GM12878 (cell line): ENCODE results near the gene PSAPL1. TPM values are rescaled to one million over a fixed set of nuclear protein-coding genes. Genes with fewer than 3 reads are reported as not detected.

ENCODE experiments used
- ATAC-seq: fragments of 200-7000 bp; cut with Tn5 transposase; 3 replicates; pipeline ENCODE4 v1.9.1; 2020; ENCODE audit warnings: mild to moderate bottlenecking, moderate library complexity
- BruUV-seq: library from RNA; stranded (reverse); fragments of 400-500 nt; replicated peaks from 2 replicates; lab custom pipeline; 2021; lab: Mats Ljungman, UMichigan
- CTCF ChIA-PET: fragments of 300-600 bp; sonication (Branson Sonifier 250); formaldehyde crosslinking; extraction: SDS; loops from one replicate; lab custom pipeline; 2021; ENCODE audit warnings: inconsistent platforms; lab: Yijun Ruan, JAX
- POLR2A ChIA-PET: fragments of 350-600 bp; formaldehyde crosslinking; extraction: SDS; loops from one replicate; lab custom pipeline; 2021; ENCODE audit warnings: inconsistent platforms; lab: Charles Lee
- RAD21 ChIA-PET: fragments of 300-600 bp; sonication (Branson Sonifier 250); formaldehyde crosslinking; loops from one replicate; lab custom pipeline; 2023; ENCODE audit warnings: antibody characterized with exemption; ENCODE audit not compliant: unreplicated experiment; lab: Charles Lee
- SMC1A ChIA-PET: fragments of 300-600 bp; sonication (Branson Sonifier 250); formaldehyde crosslinking; loops from one replicate; lab custom pipeline; 2023; ENCODE audit not compliant: unreplicated experiment, uncharacterized antibody; lab: Charles Lee
- DNase-seq: peaks from one replicate; pipeline ENCODE4 v3.0.0-alpha.2; 2011; ENCODE audit warnings: low read depth, low spot score
- FAIRE-seq: peaks from 3 replicates; lab custom pipeline; 2011; peaks lifted over from hg19 to GRCh38; lab: Jason Lieb, UNC
- H2AFZ ChIP-seq: 2 replicates; pipeline ENCODE4 v1.6.0; 2011; ENCODE audit warnings: low read depth, low read length, control low read depth; ENCODE audit not compliant: control insufficient read depth
- H3K27ac ChIP-seq: 2 replicates; pipeline ENCODE4 v1.5.1; 2011; ENCODE audit warnings: control low read depth; ENCODE audit not compliant: control insufficient read depth, insufficient read depth
- H3K27me3 ChIP-seq, 2 experiments: replicated peaks in 1 of 2; 2 replicates each; pipeline versions ENCODE4 v1.6.0 to v1.6.1; 2011; ENCODE audit warnings: low read length in 1 of 2; ENCODE audit not compliant: control insufficient read depth in 2 of 2, insufficient read depth in 2 of 2
- H3K36me3 ChIP-seq, 2 experiments: 2 replicates each; pipeline ENCODE4 v1.5.1; 2011; ENCODE audit warnings: low read length in 1 of 2; ENCODE audit not compliant: control insufficient read depth in 2 of 2, insufficient read depth in 2 of 2
- H3K4me1 ChIP-seq: 2 replicates; pipeline ENCODE4 v1.6.1; 2011; ENCODE audit warnings: mild to moderate bottlenecking, low read length, moderate library complexity, mixed read lengths; ENCODE audit not compliant: control insufficient read depth, insufficient read depth
- H3K4me2 ChIP-seq: 2 replicates; pipeline ENCODE4 v1.6.0; 2011; ENCODE audit warnings: control low read depth; ENCODE audit not compliant: control insufficient read depth, insufficient read depth
- H3K4me3 ChIP-seq: fragments of 200-600 bp; sonication (generic); 2 replicates; pipeline ENCODE4 v1.5.1; 2016
- H3K79me2 ChIP-seq: 2 replicates; pipeline ENCODE4 v1.6.0; 2011; ENCODE audit warnings: low read length; ENCODE audit not compliant: control insufficient read depth, insufficient read depth
- H3K9ac ChIP-seq: 2 replicates; pipeline ENCODE4 v1.8.0; 2011; ENCODE audit warnings: low read length, control low read depth, mixed read lengths; ENCODE audit not compliant: control insufficient read depth, insufficient read depth
- H3K9me3 ChIP-seq: replicated peaks from 3 replicates; pipeline ENCODE4 v1.5.1; 2011; ENCODE audit warnings: mild to moderate bottlenecking, low read length; ENCODE audit not compliant: control insufficient read depth, insufficient read depth
- H4K20me1 ChIP-seq: 2 replicates; pipeline ENCODE4 v1.6.0; 2011; ENCODE audit not compliant: control insufficient read depth, insufficient read depth
- CBX5 ChIP-seq: sonication (generic); IDR thresholded peaks from 2 replicates; pipeline ENCODE4 v1.6.1; 2016; ENCODE audit warnings: low read depth, moderate library complexity, mild to moderate bottlenecking, inconsistent platforms
- HDAC6 ChIP-seq: fragments of 200-600 bp; sonication (generic); IDR thresholded peaks from one replicate; pipeline ENCODE4 v1.8.0; 2017; ENCODE audit warnings: antibody characterized with exemption; ENCODE audit not compliant: unreplicated experiment
- MAX ChIP-seq: IDR thresholded peaks from 2 replicates; pipeline ENCODE4 v1.6.1; 2012; ENCODE audit warnings: low read depth, low read length, improper control_type of control experiment
- MXI1 ChIP-seq: fragments of 150-350 bp; IDR thresholded peaks from 2 replicates; pipeline ENCODE4 v1.6.1; 2011; ENCODE audit warnings: low read depth, mild to moderate bottlenecking, inconsistent platforms, low read length, improper control_type of control experiment
- PAX8 ChIP-seq: fragments of 450-650 bp; IDR thresholded peaks from 2 replicates; pipeline ENCODE4 v1.6.1; 2017; ENCODE audit warnings: mild to moderate bottlenecking, moderate library complexity
- SUPT20H ChIP-seq: IDR thresholded peaks from 2 replicates; pipeline ENCODE4 v1.6.1; 2011; ENCODE audit warnings: low read depth, mild to moderate bottlenecking, low read length, moderate library complexity, borderline replicate concordance; ENCODE audit not compliant: control insufficient read depth
- TARDBP ChIP-seq: IDR thresholded peaks from 2 replicates; pipeline ENCODE4 v1.6.1; 2016; ENCODE audit warnings: borderline replicate concordance
- YY1 ChIP-seq: IDR thresholded peaks from 2 replicates; pipeline ENCODE4 v1.6.1; 2011; ENCODE audit warnings: low read depth, mild to moderate bottlenecking, low read length
- ZNF622 ChIP-seq: fragments of 450-650 bp; IDR thresholded peaks from 2 replicates; pipeline ENCODE4 v1.6.1; 2017; ENCODE audit warnings: mild to moderate bottlenecking, inconsistent platforms
- ZZZ3 ChIP-seq: IDR thresholded peaks from 2 replicates; pipeline ENCODE4 v1.6.1; 2011; ENCODE audit warnings: low read depth; ENCODE audit not compliant: control insufficient read depth, insufficient read length
- WGBS: methylation state at CpG from one replicate; pipeline ENCODE4 v1.1.6; 2016; ENCODE audit warnings: low lambda C conversion rate; ENCODE audit not compliant: insufficient replicate concordance, insufficient coverage; ENCODE audit errors: missing lambda C conversion rate; 5-methylcytosine and 5-hydroxymethylcytosine counted together
- in situ Hi-C: fragments of 300-500 bp; cut with MboI; formaldehyde crosslinking; loops from 9 replicates; pipeline ENCODE4 v1.14.3; 2018; ENCODE audit warnings: mixed read lengths
- intact Hi-C: fragments of 100-400 bp; cut with micrococcal nuclease; formaldehyde crosslinking; loops from one replicate; pipeline ENCODE4 v1.14.2; 2022; ENCODE audit not compliant: unreplicated experiment
- polyA plus RNA-seq, 11 experiments: library from polyadenylated mRNA; depleted of rRNA in 4 of 11; unstranded in 6 of 11; stranded (reverse) in 5 of 11; fragments of >200 nt; fragmentation: Nextera tagmentation in 4 of 11; fragmentation: Illumina TruSeq in 1 of 11; extraction: Ambion mirVana in 4 of 11; extraction: Trizol in 1 of 11; gene quantifications; 1 replicate in 1 of 11; 2 replicates in 10 of 11; pipeline versions ENCODE4 v1.2.1 to v1.2.3, GENCODE V29; 2011 to 2016; ENCODE audit warnings: inconsistent platforms in 2 of 11, missing spikeins in 2 of 11, low read depth in 1 of 11
- total RNA-seq, 4 experiments: library from RNA; depleted of rRNA in 3 of 4; stranded (reverse); fragments of >200 nt in 3 of 4; fragmentation: Illumina TruSeq in 1 of 4; extraction: Trizol in 1 of 4; gene quantifications; 2 replicates each; pipeline versions ENCODE4 v1.2.1 to v1.2.3, GENCODE V29; 2013 to 2021
- TF ChIP-seq, protein P1 (sequence below): fragments of 450-650 bp; IDR thresholded peaks from 2 replicates; pipeline ENCODE4 v1.6.1; 2017; ENCODE audit warnings: mild to moderate bottlenecking

PSAPL1 gene
- total and polyA plus RNA-seq, 10 of the 15 experiments (the other 5 are each of a cell fraction or from before 2014, with no cell fraction given) = not detected

DNA sequence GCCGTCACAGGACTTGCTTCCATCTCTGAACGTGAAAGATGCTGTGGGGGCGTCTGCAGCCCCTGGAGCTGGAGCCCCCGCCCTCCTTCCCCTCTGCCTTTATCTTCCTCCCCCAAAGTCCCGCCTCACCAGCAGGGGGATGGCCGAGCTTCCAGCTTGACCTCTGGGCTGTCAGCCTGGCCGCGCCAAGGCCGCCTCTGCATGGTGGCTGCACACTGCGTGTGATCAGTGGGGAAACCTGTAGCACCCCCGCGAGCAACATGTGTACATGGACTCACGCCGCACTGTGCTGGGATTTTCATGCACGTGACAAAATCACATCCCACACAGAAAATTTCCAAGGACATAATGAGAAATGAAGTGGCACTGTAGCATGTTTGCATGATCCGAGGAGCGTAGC, 26.5 kb upstream of the PSAPL1 start:
- ChIA-PET POLR2A (no interaction called here), RAD21 (no interaction called here), SMC1A (no interaction called here), CTCF (no interaction called here)
- H3K4me2 ChIP-seq = no peak overlapping the region
- BruUV-seq = no TSS peak
- intact Hi-C loops = no loop called here
- H4K20me1 ChIP-seq = no peaks in the 10 kb centered on the region
- ATAC-seq (no peak), FAIRE-seq (no peak), DNase-seq (no peak)
- H3K4me1 ChIP-seq = no peaks in the 10 kb centered on the region
- no peak for TF ChIP-seq PAX8
- no peak for TF ChIP-seq CBX5
- TF ChIP-seq TARDBP = no peak
- no peak for TF ChIP-seq MAX
- no peak for TF ChIP-seq YY1
- no peak for TF ChIP-seq ZZZ3
- TF ChIP-seq MXI1 = no peak
- TF ChIP-seq ZNF622 = no peak
- no peak overlapping the region for H3K27ac ChIP-seq
- H3K4me3 ChIP-seq = no peak overlapping the region
- no peaks in the 10 kb centered on the region for H3K79me2 ChIP-seq
- no peaks in the 10 kb centered on the region; a peak in 2 of 4 replicates for H3K27me3 ChIP-seq
- H3K9ac ChIP-seq = no peak overlapping the region
- no peak overlapping the region for H2AFZ ChIP-seq
- in situ Hi-C loops = no loop called here
- no peaks in the 10 kb centered on the region for H3K36me3 ChIP-seq
- no peaks in the 10 kb centered on the region for H3K9me3 ChIP-seq
- WGBS = 52% methylated on average over 16 of the region's 17 CpGs

DNA sequence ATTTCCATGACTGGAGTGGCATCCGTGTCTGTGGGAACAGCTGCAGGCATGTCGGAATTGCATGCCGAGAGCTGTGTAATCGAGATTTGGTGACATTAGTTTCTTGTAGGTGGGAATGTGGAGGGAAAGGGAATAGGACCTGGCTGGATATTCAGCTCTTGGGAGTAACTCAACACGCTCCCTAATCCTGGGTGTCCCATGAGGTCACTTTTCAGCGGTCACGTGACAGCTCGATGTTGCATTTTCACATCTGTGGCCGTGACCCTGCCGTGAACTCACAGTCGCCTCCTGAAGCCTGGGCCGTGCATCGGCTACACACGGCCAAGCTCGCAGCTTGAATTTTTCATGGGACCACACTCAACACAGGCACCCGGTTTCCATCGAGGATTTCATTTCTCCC, 25.8 kb upstream of the PSAPL1 start:
- H3K4me2 ChIP-seq = no peak overlapping the region
- no peak overlapping the region for H3K27ac ChIP-seq
- no peaks in the 10 kb centered on the region for H3K36me3 ChIP-seq
- SMC1A ChIA-PET = no interaction called here
- no peaks in the 10 kb centered on the region for H4K20me1 ChIP-seq
- no peaks in the 10 kb centered on the region; a peak in 2 of 4 replicates for H3K27me3 ChIP-seq
- no TSS peak for BruUV-seq
- 49% methylated on average over 17 of the region's 17 CpGs for WGBS
- ATAC-seq (no peak), FAIRE-seq (no peak), DNase-seq (no peak)
- intact Hi-C loops (no loop called here), in situ Hi-C loops (no loop called here)
- H3K4me1 ChIP-seq = no peaks in the 10 kb centered on the region
- H3K4me3 ChIP-seq = no peak overlapping the region
- no peaks in the 10 kb centered on the region for H3K9me3 ChIP-seq
- POLR2A ChIA-PET = no interaction called here
- CTCF ChIA-PET = no interaction called here
- RAD21 ChIA-PET = no interaction called here
- no peak for TF ChIP-seq HDAC6
- TF ChIP-seq, protein P1, sequence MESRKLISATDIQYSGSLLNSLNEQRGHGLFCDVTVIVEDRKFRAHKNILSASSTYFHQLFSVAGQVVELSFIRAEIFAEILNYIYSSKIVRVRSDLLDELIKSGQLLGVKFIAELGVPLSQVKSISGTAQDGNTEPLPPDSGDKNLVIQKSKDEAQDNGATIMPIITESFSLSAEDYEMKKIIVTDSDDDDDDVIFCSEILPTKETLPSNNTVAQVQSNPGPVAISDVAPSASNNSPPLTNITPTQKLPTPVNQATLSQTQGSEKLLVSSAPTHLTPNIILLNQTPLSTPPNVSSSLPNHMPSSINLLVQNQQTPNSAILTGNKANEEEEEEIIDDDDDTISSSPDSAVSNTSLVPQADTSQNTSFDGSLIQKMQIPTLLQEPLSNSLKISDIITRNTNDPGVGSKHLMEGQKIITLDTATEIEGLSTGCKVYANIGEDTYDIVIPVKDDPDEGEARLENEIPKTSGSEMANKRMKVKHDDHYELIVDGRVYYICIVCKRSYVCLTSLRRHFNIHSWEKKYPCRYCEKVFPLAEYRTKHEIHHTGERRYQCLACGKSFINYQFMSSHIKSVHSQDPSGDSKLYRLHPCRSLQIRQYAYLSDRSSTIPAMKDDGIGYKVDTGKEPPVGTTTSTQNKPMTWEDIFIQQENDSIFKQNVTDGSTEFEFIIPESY = no peak
- no peak for TF ChIP-seq SUPT20H
- no peak overlapping the region for H2AFZ ChIP-seq
- no peak overlapping the region for H3K9ac ChIP-seq
- no peaks in the 10 kb centered on the region for H3K79me2 ChIP-seq
